ENCODE results near the gene CENPM. TPM values are rescaled to one million over a fixed set of nuclear protein-coding genes. Genes with fewer than 3 reads are reported as not detected.

Gene CENPM
- total RNA-seq, 1 experiment from 2014 or later = 69.3 TPM

GRCh38 chr22:41975299-41976069 is 28.5 kb upstream of the CENPM start:
- BruUV-seq (replicated peaks) = no TSS peak
- intact Hi-C loops (cut with micrococcal nuclease; ENCODE audit: unreplicated experiment) = no loop called here
- H3K9me3 Mint-ChIP-seq (ENCODE audit: low read depth, unreplicated experiment) = no peaks in the 10 kb centered on the region
- H3K36me3 Mint-ChIP-seq (ENCODE audit: insufficient read depth, unreplicated experiment) = peaks cover 9% of the 10 kb centered on the region
- H3K27me3 Mint-ChIP-seq (ENCODE audit: unreplicated experiment) = peaks cover 81% of the 10 kb centered on the region
- DNase-seq = no peak
- no peak overlapping the region for H3K27ac Mint-ChIP-seq (ENCODE audit: unreplicated experiment)
- CTCF ChIA-PET = interaction anchor here (0.5 kb wide), 1 partner anchor 189 kb away, joined by 5 read pairs; no protein-coding TSS in a partner anchor
- TF ChIP-seq CTCF (IDR thresholded peaks at IDR 0.05; ENCODE audit: unreplicated experiment) = no peak
- H3K4me1 Mint-ChIP-seq (ENCODE audit: low read depth, unreplicated experiment) = peaks cover 11% of the 10 kb centered on the region
- H3K4me3 Mint-ChIP-seq (ENCODE audit: low read depth, unreplicated experiment) = peak overlapping the region; percentile 15

- Mint-ChIP-seq H3K9me3 (ENCODE audit: low read depth, unreplicated experiment) (no peaks in the 10 kb centered on the region), H3K4me3 (ENCODE audit: low read depth, unreplicated experiment) (no peak overlapping the region), H3K27ac (ENCODE audit: unreplicated experiment) (no peak overlapping the region), H3K36me3 (ENCODE audit: insufficient read depth, unreplicated experiment) (peaks cover 9% of the 10 kb centered on the region), H3K27me3 (ENCODE audit: unreplicated experiment) (peaks cover 87% of the 10 kb centered on the region), H3K4me1 (ENCODE audit: low read depth, unreplicated experiment) (peaks cover 11% of the 10 kb centered on the region)
- DNase-seq = no peak
- intact Hi-C loops (cut with micrococcal nuclease; ENCODE audit: unreplicated experiment) = no loop called here
- TF ChIP-seq CTCF (IDR thresholded peaks at IDR 0.05; ENCODE audit: unreplicated experiment) = no peak
- no TSS peak for BruUV-seq (replicated peaks)
- CTCF ChIA-PET = no interaction called here
Observed at GRCh38 chr22:41974691-41975290, 27.8 kb upstream of the CENPM start.

GRCh38 chr22:41971431-41971830 is 24.5 kb upstream of the CENPM start:
- no peaks in the 10 kb centered on the region for H3K9me3 Mint-ChIP-seq (ENCODE audit: low read depth, unreplicated experiment)
- CTCF ChIA-PET = no interaction called here
- H3K36me3 Mint-ChIP-seq (ENCODE audit: insufficient read depth, unreplicated experiment) = peaks cover 8% of the 10 kb centered on the region
- BruUV-seq (replicated peaks) = no TSS peak
- H3K4me3 Mint-ChIP-seq (ENCODE audit: low read depth, unreplicated experiment) = no peak overlapping the region
- peaks cover 11% of the 10 kb centered on the region for H3K4me1 Mint-ChIP-seq (ENCODE audit: low read depth, unreplicated experiment)
- no peak for DNase-seq
- no peak overlapping the region for H3K27ac Mint-ChIP-seq (ENCODE audit: unreplicated experiment)
- intact Hi-C loops (cut with micrococcal nuclease; ENCODE audit: unreplicated experiment) = no loop called here
- H3K27me3 Mint-ChIP-seq (ENCODE audit: unreplicated experiment) = peaks cover 61% of the 10 kb centered on the region
- no peak for TF ChIP-seq CTCF (IDR thresholded peaks at IDR 0.05; ENCODE audit: unreplicated experiment)

GRCh38 chr22:41970601-41971000 is 23.6 kb upstream of the CENPM start:
- H3K36me3 Mint-ChIP-seq (ENCODE audit: insufficient read depth, unreplicated experiment) = no peaks in the 10 kb centered on the region
- CTCF ChIA-PET = interaction anchor here (1.1 kb wide), 1 partner anchor 72 kb away, joined by 3 read pairs; no protein-coding TSS in a partner anchor
- H3K9me3 Mint-ChIP-seq (ENCODE audit: low read depth, unreplicated experiment) = no peaks in the 10 kb centered on the region
- intact Hi-C loops (cut with micrococcal nuclease; ENCODE audit: unreplicated experiment) = no loop called here
- TF ChIP-seq CTCF (IDR thresholded peaks at IDR 0.05; ENCODE audit: unreplicated experiment) = no peak
- no peak overlapping the region for H3K27ac Mint-ChIP-seq (ENCODE audit: unreplicated experiment)
- H3K4me3 Mint-ChIP-seq (ENCODE audit: low read depth, unreplicated experiment) = no peak overlapping the region
- no TSS peak for BruUV-seq (replicated peaks)
- no peak for DNase-seq
- peaks cover 4% of the 10 kb centered on the region for H3K4me1 Mint-ChIP-seq (ENCODE audit: low read depth, unreplicated experiment)
- peaks cover 53% of the 10 kb centered on the region for H3K27me3 Mint-ChIP-seq (ENCODE audit: unreplicated experiment)

All from Calu3 (cell line).